ENCODE results near the gene SPAG4.

GRCh38 chr20:35643045-35643444, 27.4 kb downstream of the SPAG4 start:
- TF ChIP-seq POLR2A (IDR thresholded peaks at IDR 0.05; ENCODE audit: low read depth, low read length) (no peak), TAF1 (IDR thresholded peaks at IDR 0.05; ENCODE audit: low read depth, low read length) (no peak), POLR2AphosphoS5 (IDR thresholded peaks at IDR 0.05; ENCODE audit: low read depth, low read length) (no peak), SPI1 (IDR thresholded peaks at IDR 0.05; ENCODE audit: low read depth, low read length) (no peak), POU2F2 (IDR thresholded peaks at IDR 0.05; ENCODE audit: low read depth, low read length) (no peak), PAX5 (IDR thresholded peaks at IDR 0.05; ENCODE audit: insufficient read depth, low read length, severe bottlenecking) (no peak)

Data from GM12891 (cell line).